H1 (cell line): ENCODE measurements around the gene NINJ2. TPM values are rescaled to one million over a fixed set of nuclear protein-coding genes. Genes with fewer than 3 reads are reported as not detected.

Experiments
- CTCF ChIA-PET: fragments of 300-600 bp; sonication (Branson Sonifier 250); formaldehyde crosslinking; loops from one replicate; lab custom pipeline; 2021; ENCODE audit not compliant: partially characterized antibody; lab: Charles Lee
- POLR2A ChIA-PET: fragments of 300-600 bp; sonication (Branson Sonifier 250); formaldehyde crosslinking; loops from one replicate; lab custom pipeline; 2021; ENCODE audit warnings: inconsistent platforms; ENCODE audit not compliant: partially characterized antibody; lab: Charles Lee
- DNase-seq, 2 experiments: peaks; one replicate each; pipeline versions ENCODE4 v3.0.0 to v3.0.0-alpha.2; 2010 to 2022; ENCODE audit warnings: low spot score in 2 of 2, low read depth in 1 of 2, mixed read lengths in 1 of 2
- FAIRE-seq: peaks from 2 replicates; lab custom pipeline; 2011; peaks lifted over from hg19 to GRCh38; lab: Jason Lieb, UNC
- H2AFZ ChIP-seq: 2 replicates; pipeline ENCODE4 v1.8.1; 2012; ENCODE audit warnings: low read length, inconsistent platforms
- H2AK5ac ChIP-seq: 2 replicates; pipeline ENCODE4 v1.6.1; 2013; ENCODE audit warnings: low read depth, low read length
- H2BK120ac ChIP-seq: replicated peaks from 2 replicates; pipeline ENCODE3; 2013; ENCODE audit warnings: low read depth, low read length, inconsistent platforms
- H2BK12ac ChIP-seq: 2 replicates; pipeline ENCODE4 v1.6.1; 2013; ENCODE audit warnings: low read depth, low read length
- H2BK15ac ChIP-seq: 2 replicates; pipeline ENCODE4 v1.6.1; 2013; ENCODE audit warnings: low read length
- H2BK20ac ChIP-seq: 2 replicates; pipeline ENCODE4 v1.6.1; 2013; ENCODE audit warnings: low read length
- H2BK5ac ChIP-seq: 2 replicates; pipeline ENCODE4 v1.6.1; 2013; ENCODE audit warnings: low read depth, low read length
- H3K14ac ChIP-seq: 2 replicates; pipeline ENCODE4 v1.6.1; 2013; ENCODE audit warnings: inconsistent platforms; ENCODE audit not compliant: insufficient read length
- H3K18ac ChIP-seq: 2 replicates; pipeline ENCODE4 v1.6.1; 2013; ENCODE audit warnings: low read length; ENCODE audit errors: extremely low read depth
- H3K23ac ChIP-seq: 2 replicates; pipeline ENCODE4 v1.6.1; 2013; ENCODE audit warnings: inconsistent platforms; ENCODE audit not compliant: insufficient read length
- H3K23me2 ChIP-seq: 2 replicates; pipeline ENCODE4 v1.6.1; 2013; ENCODE audit warnings: low read depth, low read length
- H3K27ac ChIP-seq: 2 replicates; pipeline ENCODE4 v1.6.1; 2011; ENCODE audit warnings: low read depth, low read length, inconsistent platforms
- H3K27me3 ChIP-seq, 4 experiments: replicated peaks in 1 of 4; 1 replicate in 1 of 4; 2 replicates in 3 of 4; pipeline versions ENCODE4 v1.6.1 to v1.8.1; 2011 to 2013; ENCODE audit warnings: low read length in 3 of 4, mild to moderate bottlenecking in 3 of 4, inconsistent platforms in 2 of 4, mixed read lengths in 2 of 4, moderate library complexity in 1 of 4; ENCODE audit not compliant: control insufficient read depth in 3 of 4, insufficient read depth in 3 of 4; ENCODE audit errors: extremely low read depth in 1 of 4
- H3K36me3 ChIP-seq, 4 experiments: 2 replicates each; pipeline versions ENCODE4 v1.6.1 to v1.8.1; 2011 to 2013; ENCODE audit warnings: mild to moderate bottlenecking in 4 of 4, low read length in 3 of 4, moderate library complexity in 2 of 4, control low read depth in 1 of 4, inconsistent platforms in 1 of 4; ENCODE audit not compliant: insufficient read depth in 4 of 4, control insufficient read depth in 2 of 4
- H3K4ac ChIP-seq: replicated peaks from 2 replicates; pipeline ENCODE3; 2013; ENCODE audit warnings: low read length, low read depth, mixed read lengths, inconsistent platforms; ENCODE audit not compliant: insufficient read length
- H3K4me1 ChIP-seq, 4 experiments: replicated peaks in 1 of 4; 1 replicate in 1 of 4; 2 replicates in 3 of 4; pipeline versions ENCODE4 v1.6.1 to v1.8.1; 2011 to 2013; ENCODE audit warnings: low read length in 3 of 4, inconsistent platforms in 2 of 4, mixed read lengths in 1 of 4; ENCODE audit not compliant: insufficient read depth in 4 of 4, control insufficient read depth in 3 of 4
- H3K4me2 ChIP-seq, 2 experiments: 2 replicates each; pipeline versions ENCODE4 v1.6.1 to v1.8.1; 2011 to 2013; ENCODE audit warnings: low read depth in 2 of 2, low read length in 2 of 2, control low read depth in 1 of 2, inconsistent platforms in 1 of 2, mild to moderate bottlenecking in 1 of 2; ENCODE audit not compliant: insufficient read depth in 1 of 2
- H3K4me3 ChIP-seq, 4 experiments: fragments of 200-600, 300-600 bp in 1 of 4; sonication (generic), shearing (Covaris generic), sonication (Bioruptor Twin) in 1 of 4; 2 replicates each; pipeline versions ENCODE4 v1.5.1 to v1.8.1; 2011 to 2016; ENCODE audit warnings: low read length in 4 of 4, low read depth in 3 of 4, control low read depth in 2 of 4, inconsistent platforms in 2 of 4, mild to moderate bottlenecking in 2 of 4, mixed read lengths in 1 of 4, moderate library complexity in 1 of 4; ENCODE audit not compliant: insufficient read depth in 2 of 4; ENCODE audit errors: extremely low read depth in 1 of 4
- H3K56ac ChIP-seq: replicated peaks from 2 replicates; pipeline ENCODE3; 2013; ENCODE audit warnings: low read depth, mild to moderate bottlenecking, mixed read lengths, low read length, inconsistent platforms; ENCODE audit not compliant: insufficient read length
- H3K79me1 ChIP-seq: 2 replicates; pipeline ENCODE4 v1.6.1; 2013; ENCODE audit warnings: low read depth, low read length, control low read depth
- H3K79me2 ChIP-seq, 2 experiments: 2 replicates each; pipeline versions ENCODE4 v1.6.1 to v1.8.1; 2012 to 2013; ENCODE audit warnings: low read length in 2 of 2, mild to moderate bottlenecking in 2 of 2, inconsistent platforms in 1 of 2; ENCODE audit not compliant: insufficient read depth in 2 of 2, control insufficient read depth in 1 of 2
- H3K9ac ChIP-seq, 4 experiments: replicated peaks in 1 of 4; 1 replicate in 1 of 4; 2 replicates in 3 of 4; pipeline versions ENCODE4 v1.6.1 to v1.8.1; 2011 to 2013; ENCODE audit warnings: low read depth in 3 of 4, low read length in 3 of 4, control low read depth in 2 of 4, mild to moderate bottlenecking in 2 of 4, moderate library complexity in 2 of 4, inconsistent platforms in 1 of 4; ENCODE audit errors: extremely low read depth in 1 of 4
- H3K9me3 ChIP-seq, 2 experiments: 2 replicates each; pipeline versions ENCODE4 v1.6.1 to v1.8.1; 2012 to 2013; ENCODE audit warnings: mild to moderate bottlenecking in 2 of 2, moderate library complexity in 2 of 2, control low read depth in 1 of 2, inconsistent platforms in 1 of 2, low read depth in 1 of 2, low read length in 1 of 2, mixed read lengths in 1 of 2; ENCODE audit not compliant: insufficient read depth in 2 of 2
- H4K20me1 ChIP-seq, 2 experiments: replicated peaks in 1 of 2; 2 replicates each; pipeline versions ENCODE3 to v1.8.1; 2011 to 2013; ENCODE audit warnings: inconsistent platforms in 2 of 2, low read length in 2 of 2, mild to moderate bottlenecking in 1 of 2; ENCODE audit not compliant: insufficient read depth in 2 of 2, control insufficient read depth in 1 of 2
- H4K5ac ChIP-seq: 2 replicates; pipeline ENCODE4 v1.6.1; 2013; ENCODE audit warnings: low read length, low read depth, mixed read lengths, inconsistent platforms; ENCODE audit not compliant: insufficient read length
- H4K8ac ChIP-seq: 2 replicates; pipeline ENCODE4 v1.8.0; 2013; ENCODE audit warnings: mild to moderate bottlenecking, moderate library complexity, low read length, inconsistent platforms; ENCODE audit not compliant: insufficient read depth; ENCODE audit errors: extremely low read depth
- H4K91ac ChIP-seq: replicated peaks from 2 replicates; pipeline ENCODE3; 2013; ENCODE audit warnings: low read length, mixed read lengths, inconsistent platforms; ENCODE audit not compliant: insufficient read length
- BCL11A ChIP-seq, 2 experiments: IDR thresholded peaks; one replicate each; pipeline ENCODE4 v1.6.1; 2011; ENCODE audit warnings: low read depth in 2 of 2, low read length in 2 of 2, mild to moderate bottlenecking in 2 of 2
- SIX5 ChIP-seq: IDR thresholded peaks from 2 replicates; pipeline ENCODE4 v1.6.1; 2011; ENCODE audit warnings: mild to moderate bottlenecking, low read depth, low read length
- WGBS, 2 experiments: shearing (Covaris generic) in 1 of 2; methylation state at CpG; one replicate each; pipeline versions ENCODE4 v1.1.6 to v1.1.7; 2013 to 2015; ENCODE audit warnings: low lambda C conversion rate in 2 of 2, mixed read lengths in 2 of 2, inconsistent platforms in 1 of 2, low coverage in 1 of 2, missing lambda C conversion rate in 1 of 2; ENCODE audit not compliant: insufficient replicate concordance in 2 of 2, insufficient coverage in 1 of 2, insufficient read length in 1 of 2; ENCODE audit errors: extremely low coverage in 1 of 2, missing lambda C conversion rate in 1 of 2; 5-methylcytosine and 5-hydroxymethylcytosine counted together
- polyA plus RNA-seq, 7 experiments: library from polyadenylated mRNA; depleted of rRNA in 3 of 7; stranded (reverse) in 5 of 7; unstranded in 2 of 7; fragments of >200 nt in 5 of 7; fragments of 200-250 nt in 2 of 7; gene quantifications; 1 replicate in 5 of 7; 2 replicates in 1 of 7; 4 replicates in 1 of 7; pipeline versions ENCODE4 v1.2.1 to v1.2.3, GENCODE V29; 2011 to 2013; ENCODE audit warnings: missing spikeins in 2 of 7, mixed read lengths in 2 of 7
- total RNA-seq: library from RNA; stranded (reverse); fragmentation: NEBNext Ultra II Directional; extraction: Animal tissue kit (Norgen Biotek cat#: 25700); gene quantifications from 2 replicates; pipeline ENCODE4 v1.2.1, GENCODE V29; 2021

Gene NINJ2
- total and polyA plus RNA-seq, 2 of the 8 experiments (the other 6 are each of a cell fraction or from before 2014, with no cell fraction given) = 1.4 TPM; not detected in 1

DNA sequence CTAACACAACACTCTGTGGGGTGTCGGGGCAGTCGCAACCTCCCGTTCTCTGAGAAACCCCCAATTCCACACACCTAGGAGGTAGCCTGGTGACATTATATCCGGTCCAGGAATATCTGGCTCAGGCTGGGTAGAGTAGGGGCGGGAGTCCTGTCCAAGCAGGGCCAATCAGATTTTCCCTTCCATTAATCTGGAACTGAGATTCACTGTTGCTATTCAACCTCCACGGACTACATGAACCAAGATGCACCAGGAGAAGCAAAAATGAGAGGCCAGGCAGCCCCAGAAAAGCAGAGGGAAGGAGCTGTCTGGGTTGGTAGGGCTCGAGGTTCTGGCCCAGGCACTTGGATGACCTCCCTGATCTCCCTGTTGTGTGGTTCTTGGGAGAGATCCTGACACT, 51.0 kb downstream of the NINJ2 start:
- no peaks in the 10 kb centered on the region for H3K36me3 ChIP-seq
- no peak overlapping the region for H3K4me2 ChIP-seq
- no peak overlapping the region for H3K4me3 ChIP-seq
- TF ChIP-seq SIX5 (peak; percentile 11; the same call in 1 of the 2 replicates), BCL11A (IDR thresholded peaks at IDR 0.05; ENCODE audit: low read depth in 2 of 2, low read length in 2 of 2) (no peak)
- POLR2A ChIA-PET = no interaction called here
- H4K91ac ChIP-seq = no peak overlapping the region
- H2BK120ac ChIP-seq = no peak overlapping the region
- WGBS, 2 experiments = 82% methylated on average over 7 of the region's 7 CpGs; no CpG with 5 or more reads in 1 of the 2 experiments
- H3K23ac ChIP-seq = no peak overlapping the region
- H3K14ac ChIP-seq = no peak overlapping the region
- no peak overlapping the region for H2AK5ac ChIP-seq
- H4K20me1 ChIP-seq = no peaks in the 10 kb centered on the region
- CTCF ChIA-PET = interaction anchor here (0.5 to 1.4 kb wide), 5 partner anchors 9 to 242 kb away, joined by 3 to 4 read pairs (median 3); no protein-coding TSS in a partner anchor
- H4K8ac ChIP-seq = no peak overlapping the region
- H3K79me2 ChIP-seq = no peaks in the 10 kb centered on the region
- H2BK12ac ChIP-seq = no peak overlapping the region
- no peaks in the 10 kb centered on the region for H3K23me2 ChIP-seq
- H2BK5ac ChIP-seq = no peak overlapping the region
- FAIRE-seq = no peak
- no peaks in the 10 kb centered on the region for H3K9me3 ChIP-seq
- H4K5ac ChIP-seq = no peak overlapping the region
- no peak overlapping the region for H3K56ac ChIP-seq
- no peak for DNase-seq
- 0 out of 2 replicates have a peak overlapping the region, but pooled peaks have one; percentile 27 for H2AFZ ChIP-seq
- H2BK15ac ChIP-seq = no peak overlapping the region
- H3K27me3 ChIP-seq = no peaks in the 10 kb centered on the region
- no peaks in the 10 kb centered on the region for H3K4me1 ChIP-seq
- H3K4ac ChIP-seq = no peak overlapping the region
- H3K9ac ChIP-seq = no peak overlapping the region
- H3K79me1 ChIP-seq = no peaks in the 10 kb centered on the region
- no peak overlapping the region for H3K18ac ChIP-seq
- H3K27ac ChIP-seq = no peak overlapping the region
- no peak overlapping the region for H2BK20ac ChIP-seq
